ENCODE measurements around the gene ANTXR2. TPM values are rescaled to one million over a fixed set of nuclear protein-coding genes. Genes with fewer than 3 reads are reported as not detected.

ANTXR2 gene
- total and polyA plus RNA-seq, 2 donors (not counting 3 experiments of a cell fraction or from before 2014, with no cell fraction given) = 6.6 to 64.6 TPM

GRCh38 chr4:80111276-80111675 is 38.2 kb upstream of the ANTXR2 start:
- ChIA-PET CTCF (no interaction called here), POLR2A (no interaction called here)
- Histone ChIP-seq H3K27me3 (ENCODE audit: control insufficient read depth in 2 of 2, insufficient read depth in 2 of 2, low read length in 2 of 2) (no peaks in the 10 kb centered on the region), H3K9me3 (replicated peaks; ENCODE audit: control insufficient read depth, insufficient read depth, low read length) (no peaks in the 10 kb centered on the region), H3K4me1 (ENCODE audit: control insufficient read depth, extremely low read depth, insufficient read depth, low read length) (no peaks in the 10 kb centered on the region), H4K20me1 (replicated peaks; ENCODE audit: control insufficient read depth, extremely low read depth, insufficient read depth, low read length) (no peaks in the 10 kb centered on the region), H3K36me3 (ENCODE audit: control insufficient read depth in 2 of 2, extremely low read depth in 1 of 2, insufficient read depth in 2 of 2, low read length in 2 of 2) (no peaks in the 10 kb centered on the region), H3K9ac (replicated peaks; ENCODE audit: extremely low read depth, insufficient read depth, low read length) (no peak overlapping the region), H2AFZ (ENCODE audit: low read depth, low read length) (no peak overlapping the region), H3K27ac (ENCODE audit: insufficient read depth, low read depth, low read length) (no peak overlapping the region), H3K79me2 (ENCODE audit: control insufficient read depth, insufficient read depth, low read length) (no peaks in the 10 kb centered on the region), H3K4me2 (ENCODE audit: insufficient read depth, low read length) (no peak overlapping the region), H3K9me1 (replicated peaks; ENCODE audit: control insufficient read depth, extremely low read depth, insufficient read depth, low read length) (no peaks in the 10 kb centered on the region), H3K4me3 (replicated peaks in 1 of 3; ENCODE audit: insufficient read depth in 1 of 3, low read depth in 1 of 3, low read length in 3 of 3) (no peak overlapping the region)
- dilution Hi-C loops (cut with MboI; ENCODE audit: extremely low pct_ligation_motif_present, low sequenced_read_pairs) (no loop called here), intact Hi-C loops (cut with micrococcal nuclease) (no loop called here)
- no peak for DNase-seq (ENCODE audit: low read depth, low spot score)
- FAIRE-seq = no peak
- BruUV-seq (replicated peaks) = no TSS peak
- TF ChIP-seq EZH2 (IDR thresholded peaks at IDR 0.05; ENCODE audit: borderline replicate concordance, low read depth, low read length, severe bottlenecking) = no peak
- no peak for TF ChIP-seq CTCF (IDR thresholded peaks at IDR 0.05; ENCODE audit: extremely low read depth in 1 of 2, insufficient read depth in 1 of 2, low read depth in 1 of 2, low read length in 2 of 2)
- TF ChIP-seq POLR2AphosphoS5 (IDR thresholded peaks at IDR 0.05; ENCODE audit: insufficient read depth, low read depth, low read length) = no peak
- TF ChIP-seq GATA2 (IDR thresholded peaks at IDR 0.05; ENCODE audit: insufficient read depth, insufficient read length, low read depth, low read length) = no peak

GRCh38 chr4:80107374-80107773 is 34.3 kb upstream of the ANTXR2 start:
- H4K20me1 ChIP-seq (replicated peaks; ENCODE audit: control insufficient read depth, extremely low read depth, insufficient read depth, low read length) = no peaks in the 10 kb centered on the region
- no peak overlapping the region for H3K27ac ChIP-seq (ENCODE audit: insufficient read depth, low read depth, low read length)
- CTCF ChIA-PET = no interaction called here
- H3K4me2 ChIP-seq (ENCODE audit: insufficient read depth, low read length) = no peak overlapping the region
- dilution Hi-C loops (cut with MboI; ENCODE audit: extremely low pct_ligation_motif_present, low sequenced_read_pairs) = no loop called here
- H3K27me3 ChIP-seq (ENCODE audit: control insufficient read depth in 2 of 2, insufficient read depth in 2 of 2, low read length in 2 of 2) = no peaks in the 10 kb centered on the region
- no peak overlapping the region for H2AFZ ChIP-seq (ENCODE audit: low read depth, low read length)
- intact Hi-C loops (cut with micrococcal nuclease) = no loop called here
- POLR2A ChIA-PET = no interaction called here
- no peaks in the 10 kb centered on the region for H3K4me1 ChIP-seq (ENCODE audit: control insufficient read depth, extremely low read depth, insufficient read depth, low read length)
- H3K9me1 ChIP-seq (replicated peaks; ENCODE audit: control insufficient read depth, extremely low read depth, insufficient read depth, low read length) = no peaks in the 10 kb centered on the region
- no peak overlapping the region for H3K4me3 ChIP-seq (replicated peaks in 1 of 3; ENCODE audit: insufficient read depth in 1 of 3, low read depth in 1 of 3, low read length in 3 of 3)
- FAIRE-seq (no peak), DNase-seq (ENCODE audit: low read depth, low spot score) (peak; percentile 9)
- no peaks in the 10 kb centered on the region for H3K36me3 ChIP-seq (ENCODE audit: control insufficient read depth in 2 of 2, extremely low read depth in 1 of 2, insufficient read depth in 2 of 2, low read length in 2 of 2)
- H3K9me3 ChIP-seq (replicated peaks; ENCODE audit: control insufficient read depth, insufficient read depth, low read length) = no peaks in the 10 kb centered on the region
- TF ChIP-seq MYC (IDR thresholded peaks at IDR 0.05; ENCODE audit: low read depth, low read length) = no peak
- TF ChIP-seq GATA2 (IDR thresholded peaks at IDR 0.05; ENCODE audit: insufficient read depth, insufficient read length, low read depth, low read length) = no peak
- no peak for TF ChIP-seq FOS (IDR thresholded peaks at IDR 0.05; ENCODE audit: borderline replicate concordance, insufficient read depth, low read length)
- TF ChIP-seq MAX (IDR thresholded peaks at IDR 0.05; ENCODE audit: insufficient read depth, insufficient read length) = no peak
- no peak for TF ChIP-seq POLR2A (IDR thresholded peaks at IDR 0.05; ENCODE audit: low read depth, low read length)
- no peak for TF ChIP-seq POLR2AphosphoS5 (IDR thresholded peaks at IDR 0.05; ENCODE audit: insufficient read depth, low read depth, low read length)
- no peak for TF ChIP-seq CTCF (IDR thresholded peaks at IDR 0.05; ENCODE audit: extremely low read depth in 1 of 2, insufficient read depth in 1 of 2, low read depth in 1 of 2, low read length in 2 of 2)
- TF ChIP-seq JUN (IDR thresholded peaks at IDR 0.05; ENCODE audit: borderline replicate concordance, insufficient read depth, insufficient read length, low read depth) = no peak
- no peak for TF ChIP-seq EZH2 (IDR thresholded peaks at IDR 0.05; ENCODE audit: borderline replicate concordance, low read depth, low read length, severe bottlenecking)
- no TSS peak for BruUV-seq (replicated peaks)
- H3K79me2 ChIP-seq (ENCODE audit: control insufficient read depth, insufficient read depth, low read length) = no peaks in the 10 kb centered on the region
- H3K9ac ChIP-seq (replicated peaks; ENCODE audit: extremely low read depth, insufficient read depth, low read length) = no peak overlapping the region

All from endothelial cell of umbilical vein (primary cell).